OCI-LY3 (cell line): Measurements from ENCODE around the gene TPI1.

ENCODE experiments used
- H2AFZ ChIP-seq: fragments of 200-600, 300-600 bp; shearing (Covaris generic); 2 replicates; pipeline ENCODE4 v1.6.0; 2014; ENCODE audit warnings: antibody characterized with exemption, low read depth, low read length
- H3K27ac ChIP-seq: fragments of 200-600, 300-600 bp; sonication (generic); 2 replicates; pipeline ENCODE4 v1.5.1; 2014; ENCODE audit warnings: mild to moderate bottlenecking, low read length, moderate library complexity, mixed read lengths
- H3K27me3 ChIP-seq: fragments of 200-600, 300-600 bp; sonication (generic); 2 replicates; pipeline ENCODE4 v1.6.1; 2014; ENCODE audit warnings: low read depth, low read length, mixed read lengths
- H3K36me3 ChIP-seq: fragments of 200-600, 300-600 bp; sonication (generic); replicated peaks from 2 replicates; pipeline ENCODE3; 2014; ENCODE audit warnings: low read depth, low read length, mixed read lengths
- H3K4me1 ChIP-seq: fragments of 300-600, 200-600 bp; sonication (generic); 2 replicates; pipeline ENCODE4 v1.6.1; 2014; ENCODE audit warnings: low read length, mixed read lengths
- H3K4me2 ChIP-seq: fragments of 200-600, 300-600 bp; sonication (generic); 2 replicates; pipeline ENCODE4 v1.6.1; 2014; ENCODE audit warnings: low read length, mixed read lengths
- H3K4me3 ChIP-seq: fragments of 300-600, 200-600 bp; sonication (generic); 2 replicates; pipeline ENCODE4 v1.5.1; 2014; ENCODE audit warnings: antibody characterized with exemption, mild to moderate bottlenecking, low read length, moderate library complexity
- H3K79me2 ChIP-seq: fragments of 300-600, 200-600 bp; shearing (Covaris generic); 2 replicates; pipeline ENCODE4 v1.6.1; 2014; ENCODE audit warnings: mild to moderate bottlenecking, low read length, mixed read lengths
- H3K9ac ChIP-seq: fragments of 300-600, 200-600 bp; shearing (Covaris generic); 2 replicates; pipeline ENCODE4 v1.6.0; 2014; ENCODE audit warnings: mild to moderate bottlenecking, low read length, moderate library complexity
- H3K9me3 ChIP-seq: fragments of 200-600, 300-600 bp; shearing (Covaris generic); 2 replicates; pipeline ENCODE4 v1.6.1; 2014; ENCODE audit warnings: low read length, mixed read lengths; ENCODE audit not compliant: insufficient read depth
- H4K20me1 ChIP-seq: fragments of 200-600, 300-600 bp; sonication (generic); 2 replicates; pipeline ENCODE4 v1.6.1; 2016; ENCODE audit warnings: low read length, mixed read lengths; ENCODE audit not compliant: insufficient read depth
- EZH2phosphoT487 ChIP-seq: fragments of 200-600 bp; shearing (Covaris generic); IDR thresholded peaks from 2 replicates; pipeline ENCODE4 v1.6.1; 2018; ENCODE audit warnings: antibody characterized with exemption, mixed run types, low read depth
- TF ChIP-seq, protein P1 (sequence below): fragments of 200-600, 300-600 bp; sonication (generic); IDR thresholded peaks from 2 replicates; pipeline ENCODE4 v1.5.1; 2014; ENCODE audit warnings: antibody characterized with exemption, low read length, low read depth

The TPI1 gene

DNA sequence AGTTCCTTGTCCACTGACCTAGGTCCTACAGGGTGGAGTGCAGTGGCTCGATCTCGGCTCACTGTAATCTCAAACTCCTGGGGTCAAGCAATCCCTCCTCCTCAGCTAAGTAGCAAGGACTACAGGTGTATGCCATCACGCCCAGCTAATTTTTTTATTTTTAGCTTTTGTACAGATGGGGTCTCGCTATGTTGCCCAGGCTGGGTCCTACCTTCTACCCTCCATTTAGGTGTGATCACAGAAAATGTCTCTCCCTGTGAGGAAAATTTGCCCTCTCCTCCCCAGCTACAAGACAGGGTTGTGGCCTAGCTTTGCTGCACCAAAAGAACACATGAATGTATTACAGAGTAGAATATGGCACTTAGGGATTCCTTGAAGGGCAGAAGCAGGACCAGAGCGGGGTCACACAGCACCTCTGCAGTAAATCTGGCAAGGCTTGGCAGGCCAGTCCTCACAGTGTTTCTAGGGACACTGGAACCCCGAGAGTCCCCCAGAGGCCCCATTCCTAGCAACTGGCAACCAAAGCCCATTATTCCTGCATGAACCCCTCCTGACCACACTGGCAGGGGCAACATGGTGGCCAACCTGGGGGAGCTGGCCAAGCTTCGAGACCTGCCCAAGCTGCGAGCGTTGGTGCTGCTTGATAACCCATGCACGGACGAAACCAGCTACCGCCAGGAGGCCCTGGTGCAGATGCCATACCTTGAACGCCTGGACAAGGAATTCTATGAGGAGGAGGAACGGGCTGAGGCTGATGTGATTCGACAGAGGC is 45.0 kb downstream of the TPI1 start:
- Histone ChIP-seq H2AFZ (no peak overlapping the region), H3K4me3 (no peak overlapping the region), H3K27ac (no peak overlapping the region), H3K4me1 (peaks cover 14% of the 10 kb centered on the region), H3K4me2 (no peak overlapping the region), H3K36me3 (peaks cover 13% of the 10 kb centered on the region), H4K20me1 (0 out of 2 replicates have a peak, but pooled peaks cover 9% of the 10 kb centered on the region), H3K9me3 (no peaks in the 10 kb centered on the region), H3K79me2 (peaks cover 13% of the 10 kb centered on the region), H3K27me3 (no peaks in the 10 kb centered on the region), H3K9ac (no peak overlapping the region)
- TF ChIP-seq, protein P1, sequence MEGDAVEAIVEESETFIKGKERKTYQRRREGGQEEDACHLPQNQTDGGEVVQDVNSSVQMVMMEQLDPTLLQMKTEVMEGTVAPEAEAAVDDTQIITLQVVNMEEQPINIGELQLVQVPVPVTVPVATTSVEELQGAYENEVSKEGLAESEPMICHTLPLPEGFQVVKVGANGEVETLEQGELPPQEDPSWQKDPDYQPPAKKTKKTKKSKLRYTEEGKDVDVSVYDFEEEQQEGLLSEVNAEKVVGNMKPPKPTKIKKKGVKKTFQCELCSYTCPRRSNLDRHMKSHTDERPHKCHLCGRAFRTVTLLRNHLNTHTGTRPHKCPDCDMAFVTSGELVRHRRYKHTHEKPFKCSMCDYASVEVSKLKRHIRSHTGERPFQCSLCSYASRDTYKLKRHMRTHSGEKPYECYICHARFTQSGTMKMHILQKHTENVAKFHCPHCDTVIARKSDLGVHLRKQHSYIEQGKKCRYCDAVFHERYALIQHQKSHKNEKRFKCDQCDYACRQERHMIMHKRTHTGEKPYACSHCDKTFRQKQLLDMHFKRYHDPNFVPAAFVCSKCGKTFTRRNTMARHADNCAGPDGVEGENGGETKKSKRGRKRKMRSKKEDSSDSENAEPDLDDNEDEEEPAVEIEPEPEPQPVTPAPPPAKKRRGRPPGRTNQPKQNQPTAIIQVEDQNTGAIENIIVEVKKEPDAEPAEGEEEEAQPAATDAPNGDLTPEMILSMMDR: no peak
- TF ChIP-seq EZH2phosphoT487: no peak

DNA sequence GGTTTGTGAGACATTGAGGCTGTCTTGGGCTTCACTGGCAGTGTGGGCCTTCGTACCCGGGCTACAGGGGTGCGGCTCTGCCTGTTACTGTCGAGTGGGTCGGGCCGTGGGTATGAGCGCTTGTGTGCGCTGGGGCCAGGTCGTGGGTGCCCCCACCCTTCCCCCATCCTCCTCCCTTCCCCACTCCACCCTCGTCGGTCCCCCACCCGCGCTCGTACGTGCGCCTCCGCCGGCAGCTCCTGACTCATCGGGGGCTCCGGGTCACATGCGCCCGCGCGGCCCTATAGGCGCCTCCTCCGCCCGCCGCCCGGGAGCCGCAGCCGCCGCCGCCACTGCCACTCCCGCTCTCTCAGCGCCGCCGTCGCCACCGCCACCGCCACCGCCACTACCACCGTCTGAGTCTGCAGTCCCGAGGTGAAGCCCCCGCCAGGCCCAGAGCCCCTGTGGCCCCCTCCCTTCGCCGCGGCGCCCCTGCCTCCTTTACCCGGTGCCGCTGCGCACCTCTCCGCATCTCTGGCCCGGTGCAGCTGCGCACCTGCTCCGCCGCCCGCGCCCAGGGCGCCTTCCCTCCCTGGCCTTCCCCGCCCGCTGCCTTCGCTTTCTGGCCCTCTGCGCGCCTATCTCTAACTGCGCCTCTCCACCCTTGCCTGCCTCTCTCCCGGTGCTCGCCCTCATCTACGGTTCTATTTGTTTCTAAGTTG is 47.1 kb downstream of the TPI1 start, which contains the start of gene ENO2:
ENO2 (plus strand) TSS at position 335 of the 701 bp plus-strand sequence. CDS start 1,253 bp downstream, outside the sequence.
- H3K4me1 ChIP-seq: peaks cover 14% of the 10 kb centered on the region
- 0 out of 2 replicates have a peak, but pooled peaks cover 9% of the 10 kb centered on the region for H4K20me1 ChIP-seq
- peak within 1 kb of the TSS; percentile 89 for H3K4me3 ChIP-seq
- H3K9ac ChIP-seq: peak within 1 kb of the TSS; percentile 82
- H3K27me3 ChIP-seq: no peaks in the 10 kb centered on the region
- peak within 1 kb of the TSS; percentile 94 for H2AFZ ChIP-seq
- no peaks in the 10 kb centered on the region for H3K9me3 ChIP-seq
- H3K79me2 ChIP-seq: peaks cover 13% of the 10 kb centered on the region
- peak within 1 kb of the TSS; percentile 96 for H3K4me2 ChIP-seq
- TF ChIP-seq, protein P1: no peak
- TF ChIP-seq EZH2phosphoT487: no peak
- peak within 1 kb of the TSS; percentile 40; the same call in 1 of the 2 replicates for H3K27ac ChIP-seq
- peaks cover 24% of the 10 kb centered on the region for H3K36me3 ChIP-seq

DNA sequence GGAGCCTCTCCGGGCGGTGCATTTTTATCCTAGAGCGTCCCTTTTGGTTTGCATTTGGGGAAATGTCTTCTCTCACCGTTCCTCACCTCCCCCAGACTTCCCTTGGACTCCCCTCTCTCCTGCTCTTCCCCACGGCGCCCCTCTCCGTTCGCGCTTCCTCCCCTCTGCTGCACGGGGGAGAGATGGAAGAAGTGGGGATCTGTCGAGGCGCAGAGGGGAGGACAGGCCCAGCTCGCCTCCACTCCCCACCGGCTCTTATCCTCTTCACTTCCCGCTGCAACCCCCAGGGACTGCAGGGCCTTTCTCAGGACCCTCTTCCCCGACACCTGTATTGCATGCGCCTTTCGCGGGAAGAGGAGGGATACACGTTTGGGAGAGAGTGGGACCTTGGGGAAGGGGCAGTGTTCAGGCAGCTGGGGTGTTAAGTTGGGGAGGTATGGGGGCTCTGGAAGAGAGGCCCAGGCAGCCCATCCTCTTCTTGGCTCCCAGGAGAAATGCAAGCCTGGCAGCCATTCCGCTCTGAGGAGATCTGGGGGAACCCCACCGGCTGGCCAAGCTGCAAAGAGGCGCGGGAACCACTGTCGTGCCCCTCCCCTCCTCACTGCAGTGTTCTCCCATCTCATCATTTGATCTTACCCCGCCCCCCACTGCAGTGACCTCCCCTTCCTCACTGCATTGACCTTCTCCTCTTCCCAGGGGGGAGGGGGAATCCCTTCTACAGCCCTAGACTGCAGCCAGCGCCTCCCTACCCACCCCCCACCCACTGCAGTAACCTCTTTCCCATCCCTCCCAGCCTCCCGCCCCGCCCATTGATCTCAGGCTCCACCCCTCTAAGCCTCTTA is 47.8 kb downstream of the TPI1 start:
- no peaks in the 10 kb centered on the region for H3K27me3 ChIP-seq
- peak overlapping the region; percentile 17; the same call in 1 of the 2 replicates for H3K27ac ChIP-seq
- peak overlapping the region; percentile 82 for H3K9ac ChIP-seq
- peak overlapping the region; percentile 89 for H3K4me3 ChIP-seq
- H3K9me3 ChIP-seq: no peaks in the 10 kb centered on the region
- TF ChIP-seq, protein P1: no peak
- peaks cover 13% of the 10 kb centered on the region for H3K79me2 ChIP-seq
- peak overlapping the region; percentile 96 for H3K4me2 ChIP-seq
- H3K36me3 ChIP-seq: peaks cover 31% of the 10 kb centered on the region
- 0 out of 2 replicates have a peak, but pooled peaks cover 11% of the 10 kb centered on the region for H4K20me1 ChIP-seq
- H3K4me1 ChIP-seq: peaks cover 14% of the 10 kb centered on the region
- H2AFZ ChIP-seq: peak overlapping the region; percentile 94; the same call in 1 of the 2 replicates
